Muscle of back (tissue), 11 donors: ENCODE data around the gene CALM1. TPM values are rescaled to one million over a fixed set of nuclear protein-coding genes. Genes with fewer than 3 reads are reported as not detected.

Source experiments
- DNase-seq, 3 donors: peaks; one replicate each; pipeline versions ENCODE4 v3.0.0 to v3.0.0-alpha.2; 2013
- polyA plus RNA-seq, 10 donors: library from polyadenylated mRNA; unstranded; fragments of 120-200 nt; gene quantifications; one replicate each; pipeline ENCODE4 v1.2.1, GENCODE V29; 2013; ENCODE audit not compliant: insufficient read length in 10 of 10

CALM1 gene
- polyA plus RNA-seq, 10 donors, result 198 to 307 (median 264) TPM

GRCh38 chr14:90406384-90406798, 9.6 kb downstream of the CALM1 start:
- DNase-seq, result no peak

DNA sequence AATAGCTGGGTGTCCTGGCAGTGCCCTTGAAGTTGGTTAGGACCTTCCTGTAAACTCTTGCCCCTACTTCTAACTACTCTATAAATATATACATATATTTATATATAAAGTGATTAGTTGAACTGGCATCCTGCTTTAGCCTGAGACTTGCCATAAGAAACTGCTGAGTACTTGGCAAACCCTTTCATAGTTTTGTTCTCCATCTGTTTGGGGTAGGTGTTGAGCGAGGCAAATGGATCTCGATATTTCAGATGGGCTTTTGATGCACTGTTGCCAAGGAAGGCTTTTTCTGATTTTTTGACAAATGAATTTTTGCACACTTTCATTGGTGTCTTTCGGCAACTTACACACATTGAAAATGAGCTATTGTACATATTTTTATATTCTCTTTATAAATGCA, 10.4 kb downstream of the CALM1 start:
- DNase-seq, result no peak

GRCh38 chr14:90408713-90409112, 11.9 kb downstream of the CALM1 start:
- DNase-seq, result peak in 1 of 3 donors; percentile 67

DNA sequence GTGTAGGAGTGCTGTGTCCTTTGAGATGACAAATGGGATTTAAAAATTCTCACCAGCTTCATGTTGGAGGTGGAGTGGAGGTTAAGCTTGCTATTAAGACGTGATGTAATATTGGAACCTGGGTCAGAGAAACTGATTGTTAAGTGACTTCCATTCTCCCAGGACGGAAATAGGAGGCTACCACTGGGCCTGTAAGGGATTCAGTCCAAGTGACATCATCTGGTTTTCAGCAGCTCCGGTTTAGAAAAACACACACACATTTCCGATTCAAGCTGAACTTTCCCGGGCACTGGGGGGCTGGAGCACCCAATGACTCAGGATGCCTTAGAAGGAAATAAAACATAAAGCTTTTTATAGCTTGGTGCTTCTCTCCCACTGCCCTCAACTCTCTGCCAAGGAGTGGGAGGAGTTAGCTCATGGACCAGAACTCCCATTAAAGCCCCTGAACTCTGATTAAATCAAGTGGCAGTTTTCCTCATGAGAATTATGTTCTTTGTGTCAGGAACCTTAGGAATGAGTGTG, 12.4 kb downstream of the CALM1 start:
- peak; percentile 82 to 91 (median 91) for DNase-seq

GRCh38 chr14:90412058-90412457, 15.2 kb downstream of the CALM1 start:
- no peak for DNase-seq

DNA sequence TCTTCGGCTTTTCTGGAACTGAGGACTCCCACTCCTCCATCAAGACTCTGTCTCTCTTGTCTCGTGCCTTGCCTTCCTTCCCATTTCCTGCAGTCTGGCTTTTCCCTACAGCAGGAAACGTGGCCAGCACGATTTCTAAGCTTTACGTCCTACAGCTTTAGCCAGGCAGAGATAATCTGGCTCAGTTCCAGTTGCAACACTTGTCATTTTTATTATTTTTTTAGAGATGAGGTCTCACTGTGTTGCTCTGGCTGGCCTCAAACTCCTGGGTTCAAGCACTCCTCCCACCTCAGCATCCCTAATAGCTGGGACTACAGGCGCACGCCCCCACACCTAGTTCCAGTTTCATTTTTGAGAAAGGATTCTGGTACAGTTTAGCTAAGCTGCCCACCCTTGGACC, 19.9 kb downstream of the CALM1 start:
- DNase-seq, result peak in 2 of 3 donors; percentile 36 to 74

DNA sequence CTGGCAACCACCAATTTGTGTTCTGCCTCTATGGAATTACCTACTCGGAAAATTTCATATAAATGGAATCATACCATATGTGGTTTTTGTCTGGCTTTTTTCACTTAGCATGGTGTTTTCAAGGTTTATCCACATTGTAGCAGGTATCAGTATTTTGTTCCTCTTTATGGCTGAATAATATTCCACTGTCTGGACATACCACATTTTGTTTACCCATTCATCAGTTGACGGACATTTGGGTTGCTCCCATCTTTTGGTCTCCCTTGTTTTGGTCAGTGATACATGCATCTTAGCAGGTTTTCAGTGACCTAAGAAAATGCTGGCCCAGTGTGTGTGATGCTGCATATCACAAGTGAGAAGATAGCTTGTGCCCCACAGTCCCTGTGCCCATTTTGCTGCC, 21.2 kb downstream of the CALM1 start:
- no peak for DNase-seq

- DNase-seq, result peak; percentile 81 to 89 (median 85)
Measured at GRCh38 chr14:90419200-90419599, 22.4 kb downstream of the CALM1 start.

DNA sequence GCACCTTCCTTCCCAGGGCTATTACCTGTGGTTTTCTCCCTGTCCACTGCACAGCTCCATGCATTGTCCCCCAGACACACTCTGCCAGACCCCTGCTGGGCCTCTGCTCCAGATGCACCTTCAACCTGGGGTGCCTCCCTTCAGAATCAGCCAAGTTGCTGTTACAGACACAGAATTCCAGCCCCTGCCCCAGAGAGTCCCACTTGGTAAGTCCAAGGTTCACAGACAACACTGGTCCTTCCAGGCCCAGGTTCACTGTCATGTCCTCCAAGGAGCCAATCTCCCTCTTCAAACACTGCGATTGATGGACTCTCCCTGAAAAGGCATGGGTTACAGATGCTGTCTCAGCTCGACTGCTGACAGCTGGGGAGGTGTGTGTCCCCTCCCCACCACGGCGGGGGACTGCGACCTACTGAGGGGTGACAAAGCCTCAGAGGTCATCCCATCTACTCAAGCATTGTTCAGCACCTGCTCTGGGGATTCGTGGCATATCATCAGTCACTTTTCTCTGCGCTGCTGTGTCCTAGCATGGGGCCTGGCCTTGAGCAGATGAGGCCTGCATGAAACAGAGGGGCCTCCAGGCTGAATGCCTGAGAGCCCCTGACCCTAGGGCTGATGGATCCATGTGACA, 24.3 kb downstream of the CALM1 start:
- DNase-seq, result no peak

- DNase-seq, result no peak
Measured at GRCh38 chr14:90421632-90422020, 24.8 kb downstream of the CALM1 start.

GRCh38 chr14:90423166-90423565, 26.3 kb downstream of the CALM1 start:
- no peak for DNase-seq

DNA sequence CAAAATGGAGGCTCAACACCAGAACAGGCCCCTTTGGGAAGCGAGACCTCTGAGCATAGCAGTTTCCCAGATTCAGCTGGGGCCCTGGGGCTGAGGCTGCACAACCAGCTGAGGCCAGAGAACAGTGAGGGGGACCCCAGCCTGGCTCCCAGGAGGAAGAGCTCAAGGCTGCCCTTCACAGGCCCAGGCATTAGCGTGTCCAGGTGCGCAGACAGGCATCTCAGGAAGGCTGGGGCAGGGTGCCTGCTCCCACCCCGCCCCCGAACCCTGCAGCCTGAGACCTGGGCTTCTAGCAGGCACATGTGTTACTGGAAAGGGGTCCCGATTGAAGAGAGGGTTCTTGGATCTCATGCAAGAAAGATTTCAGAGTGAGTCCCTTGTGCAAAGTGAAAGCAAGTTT, 27.2 kb downstream of the CALM1 start:
- no peak for DNase-seq

- DNase-seq, result peak in 2 of 3 donors; percentile 58 to 81
Measured at GRCh38 chr14:90424686-90425372, 28.0 kb downstream of the CALM1 start.

GRCh38 chr14:90425373-90425879, 28.6 kb downstream of the CALM1 start:
- DNase-seq, result no peak

DNA sequence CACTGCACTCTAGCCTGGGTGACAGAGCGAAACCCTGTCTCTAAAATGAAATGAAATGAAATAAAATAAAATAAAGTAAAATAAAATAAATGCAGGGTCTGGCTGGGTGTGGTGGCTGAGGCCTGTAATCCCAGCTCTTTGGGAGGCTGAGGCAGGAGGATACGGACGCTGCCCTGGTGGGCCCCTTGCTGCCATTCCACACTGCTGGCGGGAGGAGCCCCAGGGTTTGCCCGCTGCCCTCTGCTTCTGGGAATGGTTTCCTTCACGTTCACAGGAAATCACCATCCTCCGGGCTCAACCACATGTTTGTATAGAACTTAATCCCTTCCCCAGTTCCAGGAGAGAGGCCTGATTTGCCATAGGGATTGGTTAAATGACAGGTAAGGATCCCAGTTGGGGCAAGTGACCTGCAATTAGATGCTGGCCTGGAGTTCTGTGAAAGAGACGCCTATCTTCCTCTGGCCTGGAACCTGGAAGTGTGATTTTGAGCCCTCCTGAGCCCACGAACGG, 29.3 kb downstream of the CALM1 start:
- DNase-seq, result no peak

- peak in 1 of 3 donors; percentile 26 for DNase-seq
Measured at GRCh38 chr14:90426663-90427062, 29.8 kb downstream of the CALM1 start.

- DNase-seq, result peak in 1 of 3 donors; percentile 43
Measured at GRCh38 chr14:90427848-90428426, 31.1 kb downstream of the CALM1 start.

- no peak for DNase-seq
Measured at GRCh38 chr14:90428676-90429075, 31.8 kb downstream of the CALM1 start.

GRCh38 chr14:90429236-90429635, 32.4 kb downstream of the CALM1 start:
- DNase-seq, result no peak

DNA sequence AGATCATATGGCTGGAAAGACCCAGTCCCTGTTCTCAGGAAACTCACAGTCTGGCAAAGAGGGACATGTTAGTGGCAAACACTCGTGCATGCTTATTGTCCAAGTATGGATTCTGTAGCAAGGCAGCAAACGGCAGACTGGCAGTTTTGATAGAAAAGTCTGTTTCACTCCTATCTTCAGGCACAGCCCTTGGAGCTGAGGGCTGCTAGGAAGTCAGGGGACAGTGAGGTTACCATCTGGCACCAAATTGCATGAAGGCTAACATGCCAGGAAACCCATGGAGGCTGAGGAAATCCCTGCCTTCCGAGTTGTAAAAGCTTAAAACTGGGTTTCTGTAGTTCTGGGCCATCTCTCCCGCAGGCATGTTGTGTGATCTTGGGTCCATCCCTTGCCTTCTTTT, 32.9 kb downstream of the CALM1 start:
- no peak for DNase-seq

GRCh38 chr14:90434370-90435020, 37.7 kb downstream of the CALM1 start:
- DNase-seq, result no peak

GRCh38 chr14:90438841-90439240, 42.0 kb downstream of the CALM1 start:
- no peak for DNase-seq
